Hippocampal formation (tissue), 2 donors: ENCODE data around the gene ZNF148.
"Not testable (repeated sequence)": the region's sequence is repeated elsewhere in the genome, so short reads cannot be mapped to it uniquely, and the experiment has no call there.

ENCODE experiments used
- DNase-seq, 2 donors: peaks; one replicate each; lab custom pipeline; 2025; lab: John Stamatoyannopoulos, UW

Gene ZNF148

GRCh38 chr3:125375950-125376679 lies 990 bp upstream of the ZNF148 start:
- DNase-seq = no peak

GRCh38 chr3:125374501-125374995 lies 577 bp downstream of the ZNF148 start:
- peak; percentile 31 to 34 for DNase-seq

- DNase-seq = no peak
These were observed 7.5 kb downstream of the ZNF148 start for GRCh38 chr3:125367403-125368230.

DNA sequence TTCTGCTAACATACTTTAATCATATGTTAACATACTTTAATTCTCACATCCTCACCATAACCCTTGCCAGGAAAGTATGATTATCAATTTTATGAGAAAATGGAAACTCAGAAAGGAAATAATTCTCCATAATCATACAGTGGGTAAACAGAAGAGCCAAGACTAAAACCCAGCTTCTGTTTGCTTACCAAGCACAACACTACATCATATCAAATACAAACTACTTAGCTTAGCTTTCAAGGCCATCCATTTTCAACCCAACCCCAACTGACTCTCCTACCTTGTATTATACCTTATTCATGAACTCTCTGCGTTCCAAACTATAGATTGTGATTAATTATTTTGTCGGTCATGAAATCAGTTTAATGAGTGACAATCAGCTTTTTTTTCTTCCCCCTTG lies 9.0 kb downstream of the ZNF148 start:
- DNase-seq = no peak

- DNase-seq = no peak
These were observed 15.4 kb downstream of the ZNF148 start for GRCh38 chr3:125359700-125360099.

- no peak for DNase-seq
These were observed 16.2 kb downstream of the ZNF148 start for GRCh38 chr3:125358923-125359322.

DNA sequence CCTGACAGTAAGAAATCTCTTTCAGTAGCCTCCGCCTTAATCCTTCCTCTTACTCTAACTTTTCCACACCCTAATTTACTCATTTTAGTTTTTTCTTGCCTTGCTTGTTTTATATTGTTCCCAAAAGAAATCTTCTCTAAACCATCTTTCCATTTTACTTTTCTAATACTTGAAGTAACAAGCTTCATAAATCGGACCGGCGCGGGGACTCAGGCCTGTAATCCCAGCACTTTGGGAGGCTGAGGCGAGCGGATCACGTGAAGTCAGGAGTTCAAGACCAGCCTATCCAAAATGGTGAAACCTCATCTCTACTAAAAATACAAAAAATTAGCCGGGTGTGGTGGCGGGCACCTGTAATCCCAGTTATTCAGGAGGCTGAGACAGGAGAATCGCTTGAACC lies 17.3 kb downstream of the ZNF148 start:
- DNase-seq = no peak

GRCh38 chr3:125357032-125357658 lies 18.0 kb downstream of the ZNF148 start:
- DNase-seq = peak; percentile 19 to 59

GRCh38 chr3:125356140-125357026 lies 18.7 kb downstream of the ZNF148 start:
- peak in 1 of 2 donors; percentile 19 for DNase-seq

DNA sequence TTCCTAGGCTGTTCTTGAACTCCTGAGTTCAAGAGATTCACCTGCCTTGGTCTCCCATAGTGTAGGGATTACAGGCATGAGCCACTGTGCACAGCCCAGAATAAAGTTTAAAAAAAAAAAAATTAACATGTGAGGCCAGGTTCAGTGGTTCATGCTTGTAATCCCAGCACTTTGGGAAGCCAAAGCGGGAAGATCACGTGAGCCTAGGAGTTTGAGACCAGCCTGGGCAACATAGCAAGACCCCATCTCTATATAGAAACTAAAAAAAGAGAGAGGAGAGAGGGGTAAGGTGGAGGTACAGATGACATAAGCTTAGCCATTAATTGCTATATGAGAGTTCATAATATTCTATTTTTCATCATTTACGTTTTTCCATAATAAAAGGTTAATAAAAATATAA lies 21.5 kb downstream of the ZNF148 start:
- DNase-seq = no peak

GRCh38 chr3:125353128-125353527 lies 22.0 kb downstream of the ZNF148 start:
- DNase-seq = no peak

DNA sequence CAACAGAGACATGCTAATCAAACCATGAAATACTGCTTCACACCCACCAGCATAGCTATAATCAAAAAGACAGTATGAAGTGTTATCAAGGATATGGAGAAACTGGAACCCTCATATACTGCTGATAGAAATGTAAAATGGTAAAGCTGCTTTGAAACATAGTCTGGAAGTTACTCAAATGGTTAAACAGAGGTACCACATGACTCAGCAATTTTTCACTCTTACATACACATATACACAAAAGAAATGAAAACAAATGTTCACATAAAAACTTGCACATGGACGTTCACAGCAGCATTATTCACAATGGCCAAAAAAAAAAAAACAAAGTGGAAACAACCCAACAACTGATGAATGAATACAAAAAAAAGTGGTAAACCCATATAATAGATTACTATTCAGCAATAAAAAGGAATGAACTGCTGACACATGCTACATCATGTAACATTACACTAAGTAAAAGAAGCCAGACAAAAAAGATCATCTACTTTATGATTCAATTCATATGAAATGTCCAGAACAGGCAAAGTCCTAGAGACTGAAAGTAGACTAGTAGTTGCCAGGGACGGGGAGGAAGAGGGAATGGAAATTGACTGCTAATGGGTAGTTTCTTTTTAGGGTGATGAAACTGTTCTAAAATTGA lies 23.2 kb downstream of the ZNF148 start:
- no peak for DNase-seq

- no peak for DNase-seq
These were observed 24.0 kb downstream of the ZNF148 start for GRCh38 chr3:125351152-125351551.

DNA sequence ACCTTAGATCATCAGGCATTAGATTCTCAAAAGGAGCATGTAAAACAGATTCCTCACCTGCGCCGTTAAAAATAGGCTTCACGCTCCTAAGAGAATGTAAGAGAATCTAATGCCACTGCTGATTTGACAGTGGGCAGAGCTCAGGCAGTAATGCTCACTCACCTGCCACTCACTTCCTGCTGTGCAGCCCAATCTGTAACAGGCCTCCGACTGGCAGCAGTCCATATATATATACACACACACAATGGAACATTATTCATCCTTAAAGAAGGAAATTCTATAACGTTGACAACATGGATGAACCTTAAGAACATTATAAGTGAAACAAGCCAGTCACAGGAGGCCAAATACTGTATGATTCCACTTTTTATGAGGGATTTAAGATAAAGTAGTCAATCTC lies 24.5 kb downstream of the ZNF148 start:
- no peak for DNase-seq

- DNase-seq = no peak
These were observed 25.5 kb downstream of the ZNF148 start for GRCh38 chr3:125349556-125350165.

DNA sequence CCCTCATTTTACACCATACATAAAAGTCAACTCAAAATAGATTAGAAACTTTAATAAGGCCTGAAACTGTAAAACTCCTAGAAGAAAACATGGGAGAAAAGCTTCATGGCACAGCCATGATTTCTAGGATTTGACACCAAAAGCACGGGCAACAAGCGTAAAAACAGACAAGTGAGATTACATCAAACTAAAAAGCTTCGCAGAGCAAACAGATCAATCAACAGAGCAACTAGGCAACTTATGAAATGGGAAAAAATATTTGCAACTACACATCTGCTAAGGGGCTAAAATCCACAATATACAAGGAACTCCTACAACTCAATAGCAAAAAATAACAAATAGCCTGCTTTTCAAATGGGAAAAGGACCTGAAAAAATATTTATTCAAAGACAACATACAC lies 26.1 kb downstream of the ZNF148 start:
- no peak for DNase-seq

GRCh38 chr3:125343367-125343766 lies 31.8 kb downstream of the ZNF148 start:
- DNase-seq = not testable (repeated sequence)

DNA sequence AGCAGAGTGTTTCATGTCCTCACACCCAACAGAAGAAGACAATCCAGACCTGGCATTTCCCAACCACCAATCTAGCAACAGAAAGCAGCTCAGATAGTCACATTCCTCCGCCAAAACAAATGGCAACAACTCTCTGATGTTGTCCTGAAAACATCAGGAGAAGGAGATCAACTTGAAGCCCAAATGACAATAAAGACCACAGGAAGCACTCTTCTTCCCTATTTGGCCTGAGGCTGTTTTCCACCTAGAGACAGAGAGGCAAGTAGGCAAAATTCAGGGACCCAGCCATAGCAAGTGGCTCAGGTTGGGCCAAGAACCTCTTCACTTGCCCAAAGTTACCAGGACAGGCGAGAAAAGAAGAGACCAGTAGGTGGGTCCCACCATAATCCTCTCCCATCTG lies 35.0 kb downstream of the ZNF148 start:
- no peak for DNase-seq

DNA sequence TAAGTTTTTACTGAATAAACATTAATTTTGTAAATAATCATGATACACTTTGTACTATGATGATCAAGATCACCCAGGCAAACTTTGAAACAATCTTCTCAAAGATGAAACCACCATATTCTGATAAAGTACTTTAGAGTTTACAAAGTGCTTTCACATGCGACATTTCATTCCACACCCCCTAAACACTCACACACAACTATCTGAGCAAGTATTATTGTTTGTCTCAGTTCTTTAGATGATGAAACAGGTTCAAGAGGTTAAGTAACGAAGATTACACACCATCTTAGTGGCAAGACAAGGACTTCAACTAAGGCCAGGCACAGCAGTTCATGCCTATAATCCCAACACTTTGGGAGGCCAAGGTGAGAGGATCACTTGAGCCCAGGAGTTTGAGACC lies 37.6 kb downstream of the ZNF148 start:
- DNase-seq = no peak

GRCh38 chr3:125334675-125335560 lies 40.2 kb downstream of the ZNF148 start:
- no peak for DNase-seq
